Ovary (tissue), 9 donors: Measurements from ENCODE around the gene C16orf96. TPM values are rescaled to one million over a fixed set of nuclear protein-coding genes. Genes with fewer than 3 reads are reported as not detected.

Source experiments
- DNase-seq, 5 donors: peaks; one replicate each; pipeline ENCODE4 v3.0.0-alpha.2; 2019 to 2020
- H3K27ac ChIP-seq, 2 donors: fragments of 200-600 bp; one replicate each; pipeline versions ENCODE4 v1.5.1 to v1.8.0; 2019 to 2022
- H3K27me3 ChIP-seq: fragments of 200-600 bp; one replicate; pipeline ENCODE4 v1.8.0; 2022
- H3K36me3 ChIP-seq: fragments of 200-600 bp; sonication (generic); one replicate; pipeline ENCODE4 v1.5.1; 2019
- H3K4me1 ChIP-seq: one replicate; pipeline ENCODE4 v1.8.1; 2013; ENCODE audit warnings: mild to moderate bottlenecking, moderate library complexity; ENCODE audit not compliant: insufficient read depth
- H3K4me3 ChIP-seq: fragments of 200-600 bp; sonication (generic); one replicate; pipeline ENCODE4 v1.5.1; 2017
- H3K9me3 ChIP-seq, 2 donors: fragments of 200-600 bp in 1 of 2; sonication (generic) in 1 of 2; one replicate each; pipeline versions ENCODE4 v1.5.1 to v1.8.1; 2013 to 2019; ENCODE audit warnings: mild to moderate bottlenecking in 1 of 2, moderate library complexity in 1 of 2
- CTCF ChIP-seq, 3 donors: fragments of 450-650 bp in 2 of 3; fragments of 200-600 bp in 1 of 3; IDR thresholded peaks; one replicate each; pipeline versions ENCODE4 v1.5.1 to v1.8.0; 2016 to 2022; ENCODE audit warnings: antibody characterized with exemption in 3 of 3, mild to moderate bottlenecking in 1 of 3
- EP300 ChIP-seq: sonication (generic); formaldehyde crosslinking; IDR thresholded peaks from one replicate; pipeline ENCODE4 v1.6.1; 2017; ENCODE audit warnings: antibody characterized with exemption
- POLR2A ChIP-seq: fragments of 450-650 bp; IDR thresholded peaks from one replicate; pipeline ENCODE4 v1.6.1; 2017; ENCODE audit warnings: antibody characterized with exemption, mild to moderate bottlenecking, moderate library complexity
- WGBS, 3 donors: extraction: QIAGEN DNeasy Blood & Tissue Kit in 1 of 3; methylation state at CpG; one replicate each; pipeline versions ENCODE4 v1.1.5 to v1.1.7; 2013 to 2017; 5-methylcytosine and 5-hydroxymethylcytosine counted together
- intact Hi-C, 4 donors: fragments of 100-400 bp; cut with DNase I; formaldehyde crosslinking; loops; one replicate each; pipeline versions ENCODE4 v1.11.0 to v1.15.1; 2022 to 2023
- polyA plus RNA-seq, 2 donors: library from polyadenylated mRNA; stranded (reverse); fragments of 200-250 nt in 1 of 2; fragments of 350-450 nt in 1 of 2; fragmentation: Illumina TruSeq in 1 of 2; extraction: RNeasy Lipid Tissue Mini Kit (QIAGEN cat#74804) in 1 of 2; gene quantifications; one replicate each; pipeline ENCODE4 v1.2.3, GENCODE V29; 2013 to 2014
- total RNA-seq, 7 donors: library from RNA; depleted of rRNA in 2 of 7; stranded (reverse); fragments of >200 nt in 2 of 7; fragmentation: NEBNext Ultra II Directional in 3 of 7; extraction: Animal tissue kit (Norgen Biotek cat#: 25700) in 3 of 7; gene quantifications; one replicate each; pipeline versions ENCODE4 v1.1.0 to v1.2.4, GENCODE V29; 2016 to 2023
- donor health status: DM: no; HTN: no; CAD: no; lungs with moderate emphysema.
- donor health status: DM: no; HTN: no; CAD: no.
- donor health status: Bipolar disorder and iron deficiency.
- donor health status: DM: yes; HTN: yes; CAD: no.
- donor health status: DM: no; HTN: no; CAD: no.
- donor health status: DM: yes; HTN: yes; CAD: no.

Gene C16orf96
- total and polyA plus RNA-seq, 9 donors: 0.07 to 0.30 (median 0.12) TPM

DNA sequence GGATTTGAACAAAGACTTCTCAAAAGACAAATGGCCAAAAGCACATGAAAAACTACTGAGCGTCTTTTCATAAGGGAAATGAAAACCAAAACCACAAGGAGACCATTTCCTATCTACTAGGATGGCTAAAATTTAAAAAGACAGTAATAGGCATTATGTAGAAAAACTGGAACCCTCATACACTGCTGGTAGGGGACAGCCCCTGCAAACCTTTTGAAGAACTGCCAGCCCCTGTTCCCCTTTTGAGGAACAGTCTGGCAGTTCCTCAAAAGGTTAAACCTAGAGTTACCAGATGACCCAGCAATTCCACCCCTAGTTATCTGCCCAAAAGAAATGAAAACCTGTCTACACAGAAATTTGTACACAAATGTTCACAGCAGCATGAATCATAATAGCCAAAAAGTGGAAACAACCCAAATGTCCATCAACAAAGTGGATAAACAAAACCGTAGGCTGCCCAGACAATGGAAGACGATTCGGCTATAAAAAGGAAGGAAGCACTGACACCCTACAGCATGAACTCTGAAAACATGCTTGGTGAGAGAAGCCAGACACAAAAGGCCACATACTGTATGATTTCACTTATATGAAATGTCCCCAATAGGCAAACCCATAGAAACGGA, 40.4 kb upstream of the C16orf96 start:
- intact Hi-C loops: loop anchor here in 1 of 4 donors (10.0 kb wide), 1 partner anchor 69 kb away; no protein-coding TSS in a partner anchor
- TF ChIP-seq CTCF (IDR thresholded peaks at IDR 0.05) (no peak), EP300 (no peak), POLR2A (no peak)
- H3K27ac ChIP-seq: peak overlapping the region in 1 of 2 donors; percentile 52

DNA sequence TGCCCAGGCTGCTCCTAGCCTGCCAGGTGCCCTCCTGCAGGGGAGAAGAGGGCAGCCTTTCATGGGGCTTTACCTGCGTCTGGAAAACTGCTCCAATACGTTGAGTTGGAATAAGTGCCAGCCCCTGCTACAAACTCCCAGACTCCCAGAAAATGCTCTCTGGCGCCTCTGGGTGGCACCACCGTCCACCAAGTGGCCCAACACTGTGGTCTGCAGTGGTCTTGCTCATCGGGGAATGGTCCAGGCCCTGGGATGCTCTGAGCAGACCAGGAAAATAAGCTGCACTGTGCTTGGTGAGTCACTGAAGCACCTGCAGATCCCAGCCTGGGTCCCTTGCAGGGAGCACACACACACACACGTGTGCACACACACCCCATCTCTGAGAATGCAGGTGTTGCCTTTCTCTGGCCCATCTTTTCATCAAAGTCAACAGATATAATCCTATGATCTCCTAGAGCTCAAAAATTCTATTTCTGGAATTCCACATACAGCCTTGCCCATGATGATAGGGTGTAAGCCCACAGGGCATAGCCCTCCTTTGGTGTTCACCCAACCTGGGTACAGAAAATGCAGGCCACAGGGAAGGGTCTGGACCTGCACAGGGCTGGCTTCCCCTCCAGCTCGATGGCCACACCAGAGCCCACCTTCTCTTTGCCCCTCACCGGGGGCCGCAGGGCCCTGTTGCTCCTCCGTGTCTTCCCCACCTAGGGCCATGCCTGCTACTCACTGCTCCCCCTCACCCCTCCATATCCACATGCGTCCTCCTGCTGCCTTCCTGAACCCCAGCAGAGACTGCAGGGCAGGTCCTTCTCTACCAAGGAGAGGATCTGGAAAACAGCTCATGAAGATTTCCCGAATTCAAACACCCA, 38.1 kb upstream of the C16orf96 start:
- Histone ChIP-seq H3K27ac (no peak overlapping the region), H3K9me3 (no peaks in the 10 kb centered on the region), H3K4me3 (no peak overlapping the region), H3K36me3 (no peaks in the 10 kb centered on the region), H3K27me3 (no peaks in the 10 kb centered on the region), H3K4me1 (no peaks in the 10 kb centered on the region)
- intact Hi-C loops: loop anchor here in 1 of 4 donors (10.0 kb wide), 1 partner anchor 67 kb away; no protein-coding TSS in a partner anchor
- no peak for DNase-seq
- 64 to 66% (median 66%) methylated on average over 12 of the region's 12 CpGs for WGBS, 3 donors
- TF ChIP-seq EP300 (no peak), POLR2A (no peak), CTCF (IDR thresholded peaks at IDR 0.05) (no peak)

More for the DNA sequence above, 40.4 kb upstream of the C16orf96 start:
- 51 to 59% (median 54%) methylated on average over 5 of the region's 5 CpGs for WGBS, 3 donors
- H3K4me3 ChIP-seq: no peak overlapping the region
- H3K27me3 ChIP-seq: no peaks in the 10 kb centered on the region
- no peaks in the 10 kb centered on the region for H3K4me1 ChIP-seq
- H3K36me3 ChIP-seq: no peaks in the 10 kb centered on the region
- no peaks in the 10 kb centered on the region for H3K9me3 ChIP-seq
- DNase-seq: no peak

- intact Hi-C loops: loop anchor here in 1 of 4 donors (10.0 kb wide), 1 partner anchor 65 kb away; no protein-coding TSS in a partner anchor
- H3K27me3 ChIP-seq: no peaks in the 10 kb centered on the region
- H3K27ac ChIP-seq: no peak overlapping the region
- H3K36me3 ChIP-seq: no peaks in the 10 kb centered on the region
- H3K9me3 ChIP-seq: no peaks in the 10 kb centered on the region
- H3K4me1 ChIP-seq: no peaks in the 10 kb centered on the region
- no peak for DNase-seq
- no peak overlapping the region for H3K4me3 ChIP-seq
- TF ChIP-seq EP300: no peak
- WGBS, 3 donors: 86 to 89% (median 87%) methylated on average over 15 of the region's 15 CpGs
These were observed 36.7 kb upstream of the C16orf96 start for GRCh38 chr16:4519274-4520058.

GRCh38 chr16:4520913-4521312, 35.2 kb upstream of the C16orf96 start:
- TF ChIP-seq EP300 (no peak), CTCF (IDR thresholded peaks at IDR 0.05) (no peak), POLR2A (no peak)
- no peaks in the 10 kb centered on the region for H3K27me3 ChIP-seq
- no peaks in the 10 kb centered on the region for H3K4me1 ChIP-seq
- no peak for DNase-seq
- no peaks in the 10 kb centered on the region for H3K36me3 ChIP-seq
- H3K9me3 ChIP-seq: no peaks in the 10 kb centered on the region
- no peak overlapping the region for H3K27ac ChIP-seq
- WGBS, 3 donors: 77 to 80% (median 79%) methylated on average over 7 of the region's 7 CpGs
- H3K4me3 ChIP-seq: no peak overlapping the region
- intact Hi-C loops: no loop called here
